ENCODE results near the gene SAPCD2. TPM values are rescaled to one million over a fixed set of nuclear protein-coding genes. Genes with fewer than 3 reads are reported as not detected.

The SAPCD2 gene
- total and polyA plus RNA-seq, 2 of the 8 experiments (the other 6 are each of a cell fraction or from before 2014, with no cell fraction given) = 12.7 to 32.1 TPM

DNA sequence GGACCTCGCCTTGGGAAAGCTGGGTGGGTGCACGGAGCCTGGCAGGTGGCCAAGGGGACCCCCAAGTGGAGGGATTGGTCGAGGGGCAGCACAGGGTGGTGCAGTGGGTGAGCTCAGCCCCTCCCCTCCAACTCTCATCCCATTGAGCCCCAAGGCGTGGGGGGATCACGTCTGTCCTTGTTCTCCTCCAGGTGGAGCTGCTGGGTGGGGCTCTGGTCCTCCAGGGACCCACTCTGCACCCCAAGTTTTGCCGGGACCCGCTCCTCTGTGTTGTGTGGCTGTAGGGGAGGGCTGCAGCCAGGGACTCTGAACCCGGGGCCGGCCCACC is 34.9 kb downstream of the SAPCD2 start:
- no peak overlapping the region for H2BK15ac ChIP-seq (ENCODE audit: low read length)
- 39% methylated on average over 9 of the region's 9 CpGs; no CpG with 5 or more reads in 1 of the 2 experiments for WGBS, 2 experiments (ENCODE audit: extremely low coverage in 1 of 2, insufficient coverage in 1 of 2, insufficient read length in 1 of 2, insufficient replicate concordance in 2 of 2, low coverage in 1 of 2, low lambda C conversion rate in 2 of 2, missing lambda C conversion rate in 1 of 2)
- H3K79me2 ChIP-seq (ENCODE audit: control insufficient read depth in 1 of 2, insufficient read depth in 2 of 2, low read length in 2 of 2) = no peaks in the 10 kb centered on the region
- H2AFZ ChIP-seq (ENCODE audit: low read length) = no peak overlapping the region
- peaks cover 0 to 2% (median 0%) of the 10 kb centered on the region in 4 experiments; a peak in 3 of 7 replicates for H3K4me1 ChIP-seq (replicated peaks in 1 of 4; ENCODE audit: control insufficient read depth in 3 of 4, insufficient read depth in 4 of 4, low read length in 3 of 4)
- no peak overlapping the region for H3K27ac ChIP-seq (ENCODE audit: low read depth, low read length)
- no peaks in the 10 kb centered on the region for H3K79me1 ChIP-seq (ENCODE audit: low read depth, low read length)
- H3K36me3 ChIP-seq (ENCODE audit: control insufficient read depth in 2 of 4, insufficient read depth in 4 of 4, low read length in 3 of 4) = peaks cover 0 to 3% (median 0%) of the 10 kb centered on the region in 4 experiments; a peak in 1 of 8 replicates
- H2AK5ac ChIP-seq (ENCODE audit: low read depth, low read length) = no peak overlapping the region
- no peak overlapping the region for H2BK20ac ChIP-seq (ENCODE audit: low read length)
- no peaks in the 10 kb centered on the region for H3K9me3 ChIP-seq (ENCODE audit: insufficient read depth in 2 of 2, low read depth in 1 of 2, low read length in 1 of 2)
- H3K23ac ChIP-seq (ENCODE audit: insufficient read length) = no peak overlapping the region
- H2BK120ac ChIP-seq (replicated peaks; ENCODE audit: low read depth, low read length) = no peak overlapping the region
- peaks cover 2 to 5% of the 10 kb centered on the region in 2 experiments for H4K20me1 ChIP-seq (replicated peaks in 1 of 2; ENCODE audit: control insufficient read depth in 1 of 2, insufficient read depth in 2 of 2, low read length in 2 of 2)
- H2BK5ac ChIP-seq (ENCODE audit: low read depth, low read length) = no peak overlapping the region
- H3K4ac ChIP-seq (replicated peaks; ENCODE audit: insufficient read length, low read depth, low read length) = no peak overlapping the region
- no peaks in the 10 kb centered on the region for H3K23me2 ChIP-seq (ENCODE audit: low read depth, low read length)
- H4K8ac ChIP-seq (ENCODE audit: extremely low read depth, insufficient read depth, low read length) = peak overlapping the region; percentile 79; the same call in 1 of the 2 replicates
- FAIRE-seq (no peak), DNase-seq (ENCODE audit: low read depth in 1 of 2, low spot score in 2 of 2) (no peak)
- H3K4me3 ChIP-seq (ENCODE audit: extremely low read depth in 1 of 4, insufficient read depth in 2 of 4, low read depth in 3 of 4, low read length in 4 of 4) = no peak overlapping the region; a peak in 1 of 8 replicates
- ChIA-PET POLR2A (ENCODE audit: partially characterized antibody) (interaction anchor here (0.6 to 1.8 kb wide), 3 partner anchors 20 to 249 kb away, joined by 3 to 5 read pairs (median 4); no protein-coding TSS in a partner anchor), CTCF (ENCODE audit: partially characterized antibody) (interaction anchor here (0.6 to 4.2 kb wide), 65 partner anchors 9 to 333 kb away, joined by 3 to 65 read pairs (median 5); partner anchors contain the start of genes AJM1, ANAPC2, CLIC3 and LCN12)
- no peak overlapping the region for H4K5ac ChIP-seq (ENCODE audit: insufficient read length, low read depth, low read length)
- H2BK12ac ChIP-seq (ENCODE audit: low read depth, low read length) = no peak overlapping the region
- no peaks in the 10 kb centered on the region; a peak in 3 of 7 replicates for H3K27me3 ChIP-seq (replicated peaks in 1 of 4; ENCODE audit: control insufficient read depth in 3 of 4, extremely low read depth in 1 of 4, insufficient read depth in 3 of 4, low read length in 3 of 4)
- H3K9ac ChIP-seq (replicated peaks in 1 of 4; ENCODE audit: extremely low read depth in 1 of 4, low read depth in 3 of 4, low read length in 3 of 4) = no peak overlapping the region
- peak overlapping the region in 1 of 2 experiments; percentile 48; a peak in 1 of 4 replicates for H3K4me2 ChIP-seq (ENCODE audit: insufficient read depth in 1 of 2, low read depth in 2 of 2, low read length in 2 of 2)
- no peak overlapping the region for H3K56ac ChIP-seq (replicated peaks; ENCODE audit: insufficient read length, low read depth, low read length)
- H3K14ac ChIP-seq (ENCODE audit: insufficient read length) = no peak overlapping the region
- no peak overlapping the region for H3K18ac ChIP-seq (ENCODE audit: extremely low read depth, low read length)
- H4K91ac ChIP-seq (replicated peaks; ENCODE audit: insufficient read length, low read length) = no peak overlapping the region
- TF ChIP-seq JUN (IDR thresholded peaks at IDR 0.05; ENCODE audit: low read depth, low read length) (no peak), MAFK (IDR thresholded peaks at IDR 0.05; ENCODE audit: low read depth, low read length) (no peak), SP1 (IDR thresholded peaks at IDR 0.05; ENCODE audit: low read depth, low read length) (no peak), FOSL1 (IDR thresholded peaks at IDR 0.05; ENCODE audit: insufficient read depth, low read depth, low read length) (no peak), TAF1 (IDR thresholded peaks at IDR 0.05; ENCODE audit: low read depth, low read length) (no peak)
